Measurements from ENCODE around the gene SNX19.
A peak's percentile ranks its signal among the peaks of the same experiment; 100 is the strongest.

SNX19 gene, protein sequence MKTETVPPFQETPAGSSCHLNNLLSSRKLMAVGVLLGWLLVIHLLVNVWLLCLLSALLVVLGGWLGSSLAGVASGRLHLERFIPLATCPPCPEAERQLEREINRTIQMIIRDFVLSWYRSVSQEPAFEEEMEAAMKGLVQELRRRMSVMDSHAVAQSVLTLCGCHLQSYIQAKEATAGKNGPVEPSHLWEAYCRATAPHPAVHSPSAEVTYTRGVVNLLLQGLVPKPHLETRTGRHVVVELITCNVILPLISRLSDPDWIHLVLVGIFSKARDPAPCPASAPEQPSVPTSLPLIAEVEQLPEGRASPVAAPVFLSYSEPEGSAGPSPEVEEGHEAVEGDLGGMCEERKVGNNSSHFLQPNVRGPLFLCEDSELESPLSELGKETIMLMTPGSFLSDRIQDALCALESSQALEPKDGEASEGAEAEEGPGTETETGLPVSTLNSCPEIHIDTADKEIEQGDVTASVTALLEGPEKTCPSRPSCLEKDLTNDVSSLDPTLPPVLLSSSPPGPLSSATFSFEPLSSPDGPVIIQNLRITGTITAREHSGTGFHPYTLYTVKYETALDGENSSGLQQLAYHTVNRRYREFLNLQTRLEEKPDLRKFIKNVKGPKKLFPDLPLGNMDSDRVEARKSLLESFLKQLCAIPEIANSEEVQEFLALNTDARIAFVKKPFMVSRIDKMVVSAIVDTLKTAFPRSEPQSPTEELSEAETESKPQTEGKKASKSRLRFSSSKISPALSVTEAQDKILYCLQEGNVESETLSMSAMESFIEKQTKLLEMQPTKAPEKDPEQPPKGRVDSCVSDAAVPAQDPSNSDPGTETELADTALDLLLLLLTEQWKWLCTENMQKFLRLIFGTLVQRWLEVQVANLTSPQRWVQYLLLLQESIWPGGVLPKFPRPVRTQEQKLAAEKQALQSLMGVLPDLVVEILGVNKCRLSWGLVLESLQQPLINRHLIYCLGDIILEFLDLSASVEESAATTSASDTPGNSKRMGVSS

DNA sequence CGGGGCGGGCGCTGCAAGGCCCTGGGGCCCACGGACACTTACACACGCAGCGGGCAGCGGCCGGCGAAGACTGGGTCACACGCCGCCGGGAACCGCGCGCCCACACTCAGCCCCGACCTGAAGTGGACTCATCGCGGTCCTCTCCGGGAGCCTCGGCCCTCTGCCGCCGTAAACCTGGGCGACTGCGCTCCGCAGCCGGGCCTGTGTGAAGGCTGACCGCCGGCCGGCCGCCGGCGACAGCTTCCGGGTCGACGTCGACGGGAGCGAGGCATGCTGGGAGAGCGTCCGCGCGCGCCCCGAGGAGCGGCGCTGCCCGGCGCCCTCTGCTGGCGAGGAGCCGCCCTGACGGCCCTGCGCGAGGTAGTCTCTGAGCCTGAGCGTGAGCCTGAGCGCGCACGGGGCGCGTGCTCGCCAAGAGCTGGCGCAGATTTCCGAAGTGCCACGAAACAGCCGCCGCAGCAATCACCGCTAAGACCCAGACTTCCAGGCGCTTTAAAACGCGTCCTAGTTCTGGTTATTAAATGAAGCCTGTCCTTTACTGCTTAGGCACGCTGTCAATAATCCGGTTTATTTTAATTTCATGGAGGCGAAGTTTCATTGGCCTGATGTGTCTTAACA lies at the start of gene SNX19:
TSS of gene SNX19 (minus strand) at position 242 of the 618 bp plus-strand sequence. CDS start 540 bp downstream, outside the sequence.
- peak; percentile 56 for DNase-seq (ENCODE audit: low read depth)
- H3K4me3 ChIP-seq (ENCODE audit: low read length) = peak within 1 kb of the TSS; percentile 74
- TF ChIP-seq, protein P1, sequence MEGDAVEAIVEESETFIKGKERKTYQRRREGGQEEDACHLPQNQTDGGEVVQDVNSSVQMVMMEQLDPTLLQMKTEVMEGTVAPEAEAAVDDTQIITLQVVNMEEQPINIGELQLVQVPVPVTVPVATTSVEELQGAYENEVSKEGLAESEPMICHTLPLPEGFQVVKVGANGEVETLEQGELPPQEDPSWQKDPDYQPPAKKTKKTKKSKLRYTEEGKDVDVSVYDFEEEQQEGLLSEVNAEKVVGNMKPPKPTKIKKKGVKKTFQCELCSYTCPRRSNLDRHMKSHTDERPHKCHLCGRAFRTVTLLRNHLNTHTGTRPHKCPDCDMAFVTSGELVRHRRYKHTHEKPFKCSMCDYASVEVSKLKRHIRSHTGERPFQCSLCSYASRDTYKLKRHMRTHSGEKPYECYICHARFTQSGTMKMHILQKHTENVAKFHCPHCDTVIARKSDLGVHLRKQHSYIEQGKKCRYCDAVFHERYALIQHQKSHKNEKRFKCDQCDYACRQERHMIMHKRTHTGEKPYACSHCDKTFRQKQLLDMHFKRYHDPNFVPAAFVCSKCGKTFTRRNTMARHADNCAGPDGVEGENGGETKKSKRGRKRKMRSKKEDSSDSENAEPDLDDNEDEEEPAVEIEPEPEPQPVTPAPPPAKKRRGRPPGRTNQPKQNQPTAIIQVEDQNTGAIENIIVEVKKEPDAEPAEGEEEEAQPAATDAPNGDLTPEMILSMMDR (conservative IDR thresholded peaks at IDR 0.05; ENCODE audit: low read depth, low read length) = peak; percentile 79

DNA sequence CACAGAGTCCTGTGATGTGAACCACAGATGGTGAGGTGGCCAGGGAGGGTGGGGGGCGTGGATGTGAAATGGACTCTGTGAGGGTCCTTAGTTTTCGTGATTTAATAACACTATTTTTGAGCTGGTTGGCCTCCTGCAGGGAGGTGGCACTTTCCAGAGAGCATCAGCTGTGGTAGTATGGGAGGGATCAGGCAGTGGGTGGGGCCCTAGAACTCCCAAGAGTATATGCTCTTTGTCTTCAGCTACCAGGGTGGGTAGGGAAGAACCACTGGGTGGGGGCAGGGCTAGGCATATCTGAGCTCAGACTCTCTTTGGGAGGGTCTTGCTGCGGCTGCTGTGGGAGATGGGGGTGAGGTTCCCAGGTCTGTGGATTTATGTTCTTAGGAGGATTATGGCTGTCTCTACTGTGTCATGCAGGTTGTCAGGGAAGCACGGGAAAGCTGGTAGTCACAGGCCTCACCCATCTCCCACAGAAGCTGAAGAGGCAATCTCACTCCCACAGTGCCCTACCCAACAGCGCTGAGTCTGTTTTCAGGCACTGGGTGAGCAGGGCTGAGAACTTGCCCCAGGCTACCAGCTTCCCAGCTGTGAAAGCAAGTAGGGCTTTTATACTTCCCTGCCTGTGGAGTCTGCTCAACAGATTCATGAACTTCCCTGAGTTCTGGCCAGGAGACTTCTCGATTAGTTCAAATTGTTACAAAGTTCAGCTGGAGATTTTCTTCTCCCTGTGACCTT lies 47.9 kb upstream of the SNX19 start:
- no peak overlapping the region for H3K4me3 ChIP-seq (ENCODE audit: low read length)
- no peak for DNase-seq (ENCODE audit: low read depth)
- TF ChIP-seq, protein P1 (conservative IDR thresholded peaks at IDR 0.05; ENCODE audit: low read depth, low read length) = no peak

DNA sequence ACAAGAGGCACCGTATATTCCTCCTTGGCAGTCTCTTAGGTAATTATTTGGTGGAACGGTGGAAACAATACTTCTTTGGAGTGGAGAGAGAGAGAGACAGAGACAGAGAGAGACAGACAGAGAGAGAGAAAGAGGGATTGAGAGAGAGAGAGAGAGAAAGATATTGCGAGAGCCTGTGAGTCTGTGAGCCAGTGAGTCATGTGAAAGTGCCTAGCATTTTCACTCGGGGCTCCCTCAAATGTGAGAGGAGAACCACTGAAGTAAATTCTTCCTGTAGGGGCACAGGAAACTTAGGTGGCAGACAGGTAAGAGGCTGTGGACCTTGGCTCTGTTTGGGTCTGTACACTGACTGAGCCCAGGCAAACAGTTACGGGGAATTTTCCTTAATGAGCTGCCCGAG lies 31.6 kb upstream of the SNX19 start:
- no peak for DNase-seq (ENCODE audit: low read depth)
- TF ChIP-seq, protein P1 (conservative IDR thresholded peaks at IDR 0.05; ENCODE audit: low read depth, low read length) = no peak
- H3K4me3 ChIP-seq (ENCODE audit: low read length) = no peak overlapping the region

DNA sequence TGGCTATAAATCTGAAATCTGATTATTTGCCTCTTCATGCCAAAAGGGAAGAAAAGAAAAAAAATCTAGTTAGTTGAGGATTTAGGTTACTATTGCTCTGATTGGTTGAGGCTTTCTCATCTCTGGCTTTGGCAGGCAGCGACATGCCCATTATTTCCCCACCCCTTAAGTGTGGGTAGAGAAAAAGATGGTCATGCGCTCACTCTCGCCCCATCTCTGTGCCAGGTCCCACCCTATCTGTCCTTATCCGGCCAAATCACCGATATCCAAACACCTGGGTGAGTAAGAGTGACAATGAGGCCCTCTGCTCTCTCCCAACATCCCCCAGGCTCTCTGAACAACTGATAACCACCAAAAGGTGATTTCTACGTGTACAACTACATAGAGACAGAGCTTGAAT lies 31.2 kb upstream of the SNX19 start:
- DNase-seq (ENCODE audit: low read depth) = no peak
- no peak overlapping the region for H3K4me3 ChIP-seq (ENCODE audit: low read length)
- TF ChIP-seq, protein P1 (conservative IDR thresholded peaks at IDR 0.05; ENCODE audit: low read depth, low read length) = no peak

DNA sequence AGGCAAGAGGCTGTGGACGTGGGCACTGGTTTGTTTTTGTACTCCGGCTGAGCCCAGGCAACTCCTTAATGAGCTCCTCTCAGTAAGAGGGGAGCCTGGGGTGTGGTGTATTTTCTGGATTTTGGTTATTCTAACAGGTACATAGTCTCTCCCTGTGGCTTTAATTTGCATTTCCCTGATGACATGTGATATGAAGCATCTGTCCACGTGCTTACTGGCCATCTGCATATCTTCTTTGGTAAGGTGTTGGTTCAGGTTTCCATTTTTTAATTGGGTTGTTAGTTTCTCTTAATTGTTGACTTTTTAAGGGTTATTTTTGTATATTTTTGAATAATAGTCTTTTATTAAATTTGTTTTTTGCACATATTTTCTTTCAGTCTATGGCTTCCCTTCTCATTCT lies 30.8 kb upstream of the SNX19 start:
- H3K4me3 ChIP-seq (ENCODE audit: low read length) = no peak overlapping the region
- no peak for DNase-seq (ENCODE audit: low read depth)
- TF ChIP-seq, protein P1 (conservative IDR thresholded peaks at IDR 0.05; ENCODE audit: low read depth, low read length) = no peak

DNA sequence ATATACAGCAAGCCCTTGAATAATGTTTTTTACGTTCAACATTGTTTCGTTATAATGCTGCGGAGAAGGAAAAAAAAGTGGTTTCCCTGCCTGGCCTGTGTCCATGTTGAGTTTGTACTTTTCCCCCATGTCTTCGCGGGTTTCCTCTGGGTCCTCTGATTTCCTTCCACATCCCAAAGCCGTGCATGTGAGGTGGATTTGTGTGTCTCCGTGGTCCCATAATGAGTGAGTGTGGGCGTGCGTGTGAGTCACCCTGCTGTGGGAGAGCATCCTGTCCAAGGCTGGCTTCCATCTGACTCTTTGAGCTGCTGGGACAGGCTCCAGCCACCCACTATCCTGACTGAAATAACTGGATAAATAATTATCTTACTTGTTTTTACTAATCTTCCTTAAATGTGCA lies 29.6 kb upstream of the SNX19 start:
- TF ChIP-seq, protein P1 (conservative IDR thresholded peaks at IDR 0.05; ENCODE audit: low read depth, low read length) = no peak
- no peak overlapping the region for H3K4me3 ChIP-seq (ENCODE audit: low read length)
- DNase-seq (ENCODE audit: low read depth) = peak; percentile 11
